HepG2 (cell line): ENCODE results near the gene PGA3. TPM values are rescaled to one million over a fixed set of nuclear protein-coding genes. Genes with fewer than 3 reads are reported as not detected.

Experiments used
- BCL6 ChIP-seq: IDR thresholded peaks from 2 replicates; pipeline ENCODE4 v1.6.1; 2016; ENCODE audit warnings: missing genetic modification reagents, missing compliant biosample characterization
- GABPA ChIP-seq, 2 experiments: IDR thresholded peaks; 2 replicates each; pipeline ENCODE4 v1.6.1; 2011 to 2016; ENCODE audit warnings: low read depth in 2 of 2, low read length in 1 of 2, missing biosample characterization in 1 of 2, missing genetic modification characterization in 1 of 2
- MAFK ChIP-seq, 2 experiments: IDR thresholded peaks in 1 of 2; conservative IDR thresholded peaks in 1 of 2; 2 replicates each; pipeline ENCODE4 v1.6.1; 2011; ENCODE audit warnings: improper control_type of control experiment in 2 of 2, low read length in 2 of 2
- MXD1 ChIP-seq: sonication (generic); formaldehyde crosslinking; IDR thresholded peaks from 2 replicates; pipeline ENCODE4 v1.4.0; 2020; ENCODE audit warnings: mild to moderate bottlenecking, missing genetic modification reagents
- MYNN ChIP-seq: sonication (generic); formaldehyde crosslinking; IDR thresholded peaks from 2 replicates; pipeline ENCODE4 v1.4.0; 2020; ENCODE audit warnings: mild to moderate bottlenecking, low read depth, missing genetic modification reagents
- NR2F2 ChIP-seq: IDR thresholded peaks from 2 replicates; pipeline ENCODE4 v1.6.1; 2012; ENCODE audit warnings: low read depth, inconsistent platforms, borderline replicate concordance
- PHF20 ChIP-seq: sonication (generic); formaldehyde crosslinking; IDR thresholded peaks from 2 replicates; pipeline ENCODE4 v1.5.0; 2020; ENCODE audit warnings: mild to moderate bottlenecking, missing genetic modification reagents
- SIX1 ChIP-seq: sonication (generic); formaldehyde crosslinking; IDR thresholded peaks from 2 replicates; pipeline ENCODE4 v1.4.0; 2020; ENCODE audit warnings: missing genetic modification reagents, borderline replicate concordance
- THAP7 ChIP-seq: sonication (generic); formaldehyde crosslinking; IDR thresholded peaks from 2 replicates; pipeline ENCODE4 v1.8.1; 2023; ENCODE audit warnings: mild to moderate bottlenecking, missing genetic modification reagents
- TIGD3 ChIP-seq: sonication (generic); formaldehyde crosslinking; IDR thresholded peaks from 2 replicates; pipeline ENCODE4 v1.5.1; 2020; ENCODE audit warnings: mild to moderate bottlenecking, missing genetic modification reagents, borderline replicate concordance
- ZBTB40 ChIP-seq, 2 experiments: fragments of 450-650 bp in 1 of 2; sonication (generic) in 1 of 2; formaldehyde crosslinking in 1 of 2; IDR thresholded peaks; 2 replicates each; pipeline versions ENCODE4 v1.6.1 to v1.8.0; 2016 to 2022; ENCODE audit warnings: antibody characterized with exemption in 1 of 2, mild to moderate bottlenecking in 1 of 2, missing genetic modification reagents in 1 of 2
- ZBTB42 ChIP-seq: sonication (generic); formaldehyde crosslinking; IDR thresholded peaks from 2 replicates; pipeline ENCODE4 v1.5.0; 2020; ENCODE audit warnings: mild to moderate bottlenecking, missing genetic modification reagents
- ZMYM3 ChIP-seq: sonication (generic); formaldehyde crosslinking; IDR thresholded peaks from 2 replicates; pipeline ENCODE4 v1.5.1; 2020; ENCODE audit warnings: mild to moderate bottlenecking, missing genetic modification reagents
- ZNF589 ChIP-seq: sonication (generic); formaldehyde crosslinking; conservative IDR thresholded peaks from 2 replicates; pipeline ENCODE4 v1.8.0; 2022; ENCODE audit warnings: mild to moderate bottlenecking, moderate library complexity, missing genetic modification reagents
- ZSCAN21 ChIP-seq: sonication (generic); formaldehyde crosslinking; IDR thresholded peaks from 2 replicates; pipeline ENCODE4 v1.8.0; 2022; ENCODE audit warnings: mild to moderate bottlenecking, missing genetic modification reagents, moderate library complexity, borderline replicate concordance
- polyA plus RNA-seq, 8 experiments: library from polyadenylated mRNA; depleted of rRNA in 3 of 8; stranded (reverse) in 7 of 8; unstranded in 1 of 8; fragments of >200 nt; fragmentation: Illumina TruSeq in 4 of 8; extraction: Trizol in 4 of 8; gene quantifications; 2 replicates each; pipeline versions ENCODE4 v1.2.1 to v1.2.3, GENCODE V29; 2011 to 2016; ENCODE audit warnings: low read depth in 4 of 8, missing spikeins in 1 of 8, mixed read lengths in 1 of 8; ENCODE audit not compliant: insufficient read depth in 1 of 8
- total RNA-seq, 5 experiments: library from RNA; depleted of rRNA; stranded (reverse); fragments of >200 nt; fragmentation: Illumina TruSeq; extraction: Trizol; gene quantifications; 2 replicates each; pipeline ENCODE4 v1.2.3, GENCODE V29; 2016; ENCODE audit warnings: low read depth in 1 of 5

Gene PGA3
- total and polyA plus RNA-seq, 2 of the 13 experiments (the other 11 are each of a cell fraction or from before 2014, with no cell fraction given), result not detected

GRCh38 chr11:61164606-61165424, 38.5 kb upstream of the PGA3 start (continued):
- TF ChIP-seq NR2F2 (no peak), MYNN (no peak), ZBTB40 (IDR thresholded peaks at IDR 0.05) (no peak), ZBTB40 (CRISPR knock-in tag; IDR thresholded peaks at IDR 0.05) (no peak), MAFK (conservative IDR thresholded peaks at IDR 0.05 in 1 of 2, IDR thresholded peaks at IDR 0.05 in 1 of 2; ENCODE audit: low read length in 2 of 2) (no peak), BCL6 (CRISPR knock-in tag) (no peak), ZMYM3 (CRISPR knock-in tag) (no peak), ZSCAN21 (CRISPR knock-in tag) (no peak), MXD1 (CRISPR knock-in tag) (no peak), PHF20 (CRISPR knock-in tag) (no peak), ZNF589 (CRISPR knock-in tag) (no peak), GABPA (IDR thresholded peaks at IDR 0.05; ENCODE audit: low read depth, low read length) (no peak), GABPA (CRISPR knock-in tag; IDR thresholded peaks at IDR 0.05; ENCODE audit: low read depth) (no peak), ZBTB42 (CRISPR knock-in tag) (no peak), TIGD3 (CRISPR knock-in tag) (no peak), SIX1 (no peak), THAP7 (CRISPR knock-in tag) (no peak)
